K562 (cell line): ENCODE measurements around the gene FKBP2. TPM values are rescaled to one million over a fixed set of nuclear protein-coding genes. Genes with fewer than 3 reads are reported as not detected.

Experiments used
- CBFA2T3 ChIP-seq: fragments of 450-650 bp; IDR thresholded peaks from 2 replicates; pipeline ENCODE4 v1.6.1; 2017
- KLF10 ChIP-seq: fragments of 250-450 bp; sonication (Bioruptor Pico); IDR thresholded peaks from 2 replicates; pipeline ENCODE4 v1.6.1; 2021; ENCODE audit warnings: matching md5 sums
- ZNF57 ChIP-seq: fragments of 450-650 bp; formaldehyde crosslinking; IDR thresholded peaks from 2 replicates; pipeline ENCODE4 v1.4.0; 2020; ENCODE audit warnings: mild to moderate bottlenecking, moderate library complexity
- ZNF766 ChIP-seq: fragments of 200-800 bp; sonication (Bioruptor generic); conservative IDR thresholded peaks from 2 replicates; pipeline ENCODE4 v1.6.1; 2016; ENCODE audit warnings: missing genetic modification characterization, missing compliant biosample characterization
- polyA plus RNA-seq, 8 experiments: library from polyadenylated mRNA; depleted of rRNA in 4 of 8; stranded (reverse) in 5 of 8; unstranded in 3 of 8; fragments of >200 nt; fragmentation: Nextera tagmentation in 2 of 8; fragmentation: Illumina TruSeq in 1 of 8; extraction: Ambion mirVana in 2 of 8; extraction: Trizol in 1 of 8; gene quantifications; 2 replicates each; pipeline versions ENCODE4 v1.2.1 to v1.2.3, GENCODE V29; 2011 to 2014; ENCODE audit warnings: inconsistent platforms in 1 of 8, missing spikeins in 1 of 8
- total RNA-seq, 7 experiments: library from RNA; depleted of rRNA in 6 of 7; stranded (reverse); fragments of >200 nt in 6 of 7; fragmentation: Illumina TruSeq in 2 of 7; extraction: Trizol in 2 of 7; gene quantifications; 2 replicates each; pipeline versions ENCODE4 v1.2.1 to v1.2.3, GENCODE V29; 2011 to 2021; ENCODE audit warnings: low replicate concordance in 1 of 7
- TF ChIP-seq, protein P1 (sequence below), 2 experiments: fragments of 450-650 bp; IDR thresholded peaks; 2 replicates each; pipeline ENCODE4 v1.6.1; 2016; ENCODE audit warnings: mild to moderate bottlenecking in 2 of 2, borderline replicate concordance in 1 of 2, low read depth in 1 of 2, moderate library complexity in 1 of 2
- TF ChIP-seq, protein P2 (sequence below): fragments of 150-350 bp; conservative IDR thresholded peaks from 2 replicates; pipeline ENCODE4 v1.6.1; 2014; ENCODE audit warnings: low read length
- TF ChIP-seq, protein P3 (sequence below), 2 experiments: fragments of 200-800 bp in 1 of 2; sonication (Bioruptor generic) in 1 of 2; sonication (generic) in 1 of 2; formaldehyde crosslinking in 1 of 2; IDR thresholded peaks in 1 of 2; conservative IDR thresholded peaks in 1 of 2; 2 replicates each; pipeline versions ENCODE4 v1.5.0 to v1.6.1; 2016 to 2020; ENCODE audit warnings: missing compliant biosample characterization in 1 of 2, missing genetic modification characterization in 1 of 2, missing genetic modification reagents in 1 of 2

Gene FKBP2
- total and polyA plus RNA-seq, 9 of the 15 experiments (the other 6 are each of a cell fraction or from before 2014, with no cell fraction given), result 3.5 to 151 (median 58.1) TPM

DNA sequence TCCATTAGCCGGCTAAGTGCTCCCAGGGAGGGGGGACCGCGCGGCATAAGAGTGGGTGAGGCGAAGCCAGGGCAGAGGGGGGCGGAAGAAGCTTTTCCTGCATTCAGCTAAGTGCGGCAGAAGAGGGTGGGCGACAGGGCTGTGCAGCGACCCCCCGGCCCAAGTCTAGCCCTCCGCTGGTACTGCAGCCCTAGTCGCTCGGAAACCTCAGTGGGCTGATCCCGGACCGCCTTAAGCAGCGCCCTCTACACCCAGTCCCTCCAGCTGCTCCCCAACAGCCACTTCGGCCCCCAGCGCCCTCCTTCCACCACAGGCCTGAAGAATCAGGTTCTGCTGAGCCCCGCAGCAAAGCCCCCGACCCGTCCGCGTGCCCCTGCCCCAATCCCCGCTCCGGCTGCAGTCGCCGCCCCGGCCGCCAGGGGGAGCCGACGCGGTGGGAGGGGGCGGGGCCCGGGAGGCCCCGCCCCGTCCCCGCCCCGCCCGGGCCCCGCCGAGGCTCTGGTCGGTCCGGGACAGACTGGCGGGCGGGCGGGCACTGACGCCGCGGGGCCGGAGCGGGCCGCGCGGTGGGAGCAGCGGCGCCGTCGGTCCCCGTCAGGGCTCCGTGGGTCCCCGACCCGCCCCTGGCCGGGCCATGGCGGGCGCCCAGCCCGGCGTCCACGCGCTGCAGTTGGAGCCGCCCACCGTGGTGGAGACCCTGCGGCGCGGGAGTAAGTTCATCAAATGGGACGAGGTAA lies 10.3 kb downstream of the FKBP2 start, which contains the start of gene PLCB3 (continued):
- TF ChIP-seq, protein P1, sequence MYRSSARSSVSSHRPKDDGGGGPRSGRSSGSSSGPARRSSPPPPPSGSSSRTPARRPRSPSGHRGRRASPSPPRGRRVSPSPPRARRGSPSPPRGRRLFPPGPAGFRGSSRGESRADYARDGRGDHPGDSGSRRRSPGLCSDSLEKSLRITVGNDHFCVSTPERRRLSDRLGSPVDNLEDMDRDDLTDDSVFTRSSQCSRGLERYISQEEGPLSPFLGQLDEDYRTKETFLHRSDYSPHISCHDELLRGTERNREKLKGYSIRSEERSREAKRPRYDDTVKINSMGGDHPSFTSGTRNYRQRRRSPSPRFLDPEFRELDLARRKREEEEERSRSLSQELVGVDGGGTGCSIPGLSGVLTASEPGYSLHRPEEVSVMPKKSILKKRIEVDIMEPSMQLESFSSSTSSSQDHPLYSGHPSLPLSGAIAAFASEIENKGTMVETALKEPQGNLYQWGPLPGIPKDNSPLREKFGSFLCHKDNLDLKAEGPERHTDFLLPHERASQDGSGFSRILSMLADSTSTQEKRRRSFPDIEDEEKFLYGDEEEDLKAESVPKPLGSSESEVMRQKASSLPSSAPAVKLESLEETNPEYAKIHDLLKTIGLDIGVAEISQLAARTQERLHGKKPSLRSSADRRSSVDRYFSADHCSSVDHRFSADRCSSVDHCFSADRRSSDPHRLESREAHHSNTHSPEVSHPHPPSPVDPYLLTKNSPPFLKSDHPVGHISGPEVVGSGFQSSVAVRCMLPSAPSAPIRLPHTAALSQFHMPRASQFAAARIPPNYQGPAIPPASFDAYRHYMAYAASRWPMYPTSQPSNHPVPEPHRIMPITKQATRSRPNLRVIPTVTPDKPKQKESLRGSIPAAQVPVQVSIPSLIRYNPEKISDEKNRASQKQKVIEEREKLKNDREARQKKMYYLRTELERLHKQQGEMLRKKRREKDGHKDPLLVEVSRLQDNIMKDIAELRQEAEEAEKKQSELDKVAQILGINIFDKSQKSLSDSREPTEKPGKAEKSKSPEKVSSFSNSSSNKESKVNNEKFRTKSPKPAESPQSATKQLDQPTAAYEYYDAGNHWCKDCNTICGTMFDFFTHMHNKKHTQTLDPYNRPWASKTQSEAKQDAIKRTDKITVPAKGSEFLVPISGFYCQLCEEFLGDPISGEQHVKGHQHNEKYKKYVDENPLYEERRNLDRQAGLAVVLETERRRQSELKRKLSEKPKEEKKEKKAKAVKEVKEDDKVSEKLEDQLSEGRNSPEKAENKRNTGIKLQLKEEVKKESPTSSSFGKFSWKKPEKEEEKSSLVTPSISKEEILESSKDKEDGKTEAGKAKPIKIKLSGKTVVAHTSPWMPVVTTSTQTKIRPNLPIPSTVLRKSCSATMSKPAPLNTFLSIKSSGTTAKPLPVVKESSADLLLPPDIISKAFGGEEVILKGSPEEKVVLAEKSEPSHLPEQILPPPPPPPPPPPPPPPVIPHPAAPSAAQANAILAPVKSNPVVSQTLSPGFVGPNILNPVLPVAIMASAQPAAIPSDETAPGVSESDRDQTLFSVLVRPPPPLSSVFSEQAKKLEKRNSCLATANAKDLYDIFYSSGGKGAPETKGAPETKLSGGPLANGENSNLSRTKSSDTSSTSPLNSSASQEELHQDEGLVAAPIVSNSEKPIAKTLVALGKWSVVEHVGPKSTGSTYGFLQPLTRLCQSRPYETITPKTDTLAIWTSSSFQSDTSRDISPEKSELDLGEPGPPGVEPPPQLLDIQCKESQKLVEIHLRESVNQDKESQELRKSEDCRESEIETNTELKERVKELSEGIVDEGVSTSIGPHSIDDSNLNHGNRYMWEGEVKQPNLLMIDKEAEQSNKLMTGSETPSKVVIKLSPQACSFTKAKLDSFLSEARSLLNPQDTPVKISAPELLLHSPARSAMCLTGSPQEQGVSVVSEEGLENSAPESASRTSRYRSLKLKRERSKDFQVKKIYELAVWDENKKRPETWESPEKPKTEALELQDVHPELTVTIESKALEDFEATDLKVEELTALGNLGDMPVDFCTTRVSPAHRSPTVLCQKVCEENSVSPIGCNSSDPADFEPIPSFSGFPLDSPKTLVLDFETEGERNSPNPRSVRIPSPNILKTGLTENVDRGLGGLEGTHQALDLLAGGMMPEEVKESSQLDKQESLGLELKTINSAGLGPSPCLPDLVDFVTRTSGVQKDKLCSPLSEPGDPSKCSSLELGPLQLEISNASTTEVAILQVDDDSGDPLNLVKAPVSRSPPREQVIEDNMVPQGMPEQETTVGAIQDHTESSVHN (IDR thresholded peaks at IDR 0.05; ENCODE audit: borderline replicate concordance in 1 of 2, low read depth in 1 of 2), result no peak
- TF ChIP-seq ZNF57 (CRISPR knock-in tag) (no peak), KLF10 (CRISPR knock-in tag) (no peak), ZNF766 (CRISPR knock-in tag) (no peak), CBFA2T3 (no peak)
- TF ChIP-seq, protein P2, sequence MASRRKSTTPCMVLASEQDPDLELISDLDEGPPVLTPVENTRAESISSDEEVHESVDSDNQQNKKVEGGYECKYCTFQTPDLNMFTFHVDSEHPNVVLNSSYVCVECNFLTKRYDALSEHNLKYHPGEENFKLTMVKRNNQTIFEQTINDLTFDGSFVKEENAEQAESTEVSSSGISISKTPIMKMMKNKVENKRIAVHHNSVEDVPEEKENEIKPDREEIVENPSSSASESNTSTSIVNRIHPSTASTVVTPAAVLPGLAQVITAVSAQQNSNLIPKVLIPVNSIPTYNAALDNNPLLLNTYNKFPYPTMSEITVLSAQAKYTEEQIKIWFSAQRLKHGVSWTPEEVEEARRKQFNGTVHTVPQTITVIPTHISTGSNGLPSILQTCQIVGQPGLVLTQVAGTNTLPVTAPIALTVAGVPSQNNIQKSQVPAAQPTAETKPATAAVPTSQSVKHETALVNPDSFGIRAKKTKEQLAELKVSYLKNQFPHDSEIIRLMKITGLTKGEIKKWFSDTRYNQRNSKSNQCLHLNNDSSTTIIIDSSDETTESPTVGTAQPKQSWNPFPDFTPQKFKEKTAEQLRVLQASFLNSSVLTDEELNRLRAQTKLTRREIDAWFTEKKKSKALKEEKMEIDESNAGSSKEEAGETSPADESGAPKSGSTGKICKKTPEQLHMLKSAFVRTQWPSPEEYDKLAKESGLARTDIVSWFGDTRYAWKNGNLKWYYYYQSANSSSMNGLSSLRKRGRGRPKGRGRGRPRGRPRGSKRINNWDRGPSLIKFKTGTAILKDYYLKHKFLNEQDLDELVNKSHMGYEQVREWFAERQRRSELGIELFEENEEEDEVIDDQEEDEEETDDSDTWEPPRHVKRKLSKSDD, result no peak
- TF ChIP-seq, protein P3, sequence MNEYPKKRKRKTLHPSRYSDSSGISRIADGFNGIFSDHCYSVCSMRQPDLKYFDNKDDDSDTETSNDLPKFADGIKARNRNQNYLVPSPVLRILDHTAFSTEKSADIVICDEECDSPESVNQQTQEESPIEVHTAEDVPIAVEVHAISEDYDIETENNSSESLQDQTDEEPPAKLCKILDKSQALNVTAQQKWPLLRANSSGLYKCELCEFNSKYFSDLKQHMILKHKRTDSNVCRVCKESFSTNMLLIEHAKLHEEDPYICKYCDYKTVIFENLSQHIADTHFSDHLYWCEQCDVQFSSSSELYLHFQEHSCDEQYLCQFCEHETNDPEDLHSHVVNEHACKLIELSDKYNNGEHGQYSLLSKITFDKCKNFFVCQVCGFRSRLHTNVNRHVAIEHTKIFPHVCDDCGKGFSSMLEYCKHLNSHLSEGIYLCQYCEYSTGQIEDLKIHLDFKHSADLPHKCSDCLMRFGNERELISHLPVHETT (CRISPR knock-in tag; conservative IDR thresholded peaks at IDR 0.05 in 1 of 2, IDR thresholded peaks at IDR 0.05 in 1 of 2), result peak in 1 of 2 experiments; percentile 82; a peak in 2 of 4 replicates
